Ramos (cell line): ENCODE data around the gene PODNL1.

Experiments used
- in situ Hi-C: fragments of 300-500 bp; cut with MboI; formaldehyde crosslinking; loops from one replicate; pipeline ENCODE4 v1.14.3; 2022; ENCODE audit warnings: low sequenced_read_pairs; ENCODE audit not compliant: unreplicated experiment

PODNL1 gene

GRCh38 chr19:13959962-13960862 lies 22.0 kb upstream of the PODNL1 start:
- in situ Hi-C loops = no loop called here

GRCh38 chr19:13959141-13959961 lies 21.1 kb upstream of the PODNL1 start:
- in situ Hi-C loops = no loop called here

- in situ Hi-C loops = no loop called here
Observed at GRCh38 chr19:13958043-13958442, 19.8 kb upstream of the PODNL1 start.

- in situ Hi-C loops = no loop called here
Observed at GRCh38 chr19:13957051-13957450, 18.8 kb upstream of the PODNL1 start.

- in situ Hi-C loops = no loop called here
Observed at GRCh38 chr19:13956365-13956744, 18.1 kb upstream of the PODNL1 start.

- in situ Hi-C loops = no loop called here
Observed at GRCh38 chr19:13955662-13956364, 17.6 kb upstream of the PODNL1 start.

- in situ Hi-C loops = no loop called here
Observed at GRCh38 chr19:13954185-13954584, 16.0 kb upstream of the PODNL1 start.

GRCh38 chr19:13952931-13953531 lies 14.8 kb upstream of the PODNL1 start:
- in situ Hi-C loops = no loop called here

- in situ Hi-C loops = no loop called here
Observed at GRCh38 chr19:13952154-13952930, 14.1 kb upstream of the PODNL1 start, which contains the start of gene DCAF15. Gene DCAF15, plus strand, starts transcription at chr19:13952509. Its CDS starts 4 bp downstream, at chr19:13952513.

- in situ Hi-C loops = no loop called here
Observed at GRCh38 chr19:13951799-13952153, 13.6 kb upstream of the PODNL1 start.

- in situ Hi-C loops = no loop called here
Observed at GRCh38 chr19:13951043-13951442, 12.8 kb upstream of the PODNL1 start.

- in situ Hi-C loops = no loop called here
Observed at GRCh38 chr19:13946414-13946813, 8.2 kb upstream of the PODNL1 start.

GRCh38 chr19:13942023-13942684 lies 3.9 kb upstream of the PODNL1 start:
- in situ Hi-C loops = no loop called here

- in situ Hi-C loops = no loop called here
Observed at GRCh38 chr19:13937479-13938300, 527 bp downstream of the PODNL1 start.

- in situ Hi-C loops = no loop called here
Observed at GRCh38 chr19:13935765-13936510, 2.3 kb downstream of the PODNL1 start.

- in situ Hi-C loops = no loop called here
Observed at GRCh38 chr19:13934785-13935109, 3.5 kb downstream of the PODNL1 start.

- in situ Hi-C loops = no loop called here
Observed at GRCh38 chr19:13932911-13933393, 5.3 kb downstream of the PODNL1 start.
